HG03354 (cell line): ENCODE data around the gene THOC5.
"Not testable (repeated sequence)": the region's sequence is repeated elsewhere in the genome, so short reads cannot be mapped to it uniquely, and the experiment has no call there.

Experiments
- ATAC-seq: cut with Tn5 transposase; IDR thresholded peaks from one replicate; pipeline ENCODE4 v1.9.1; 2021; ENCODE audit warnings: mild to moderate bottlenecking; ENCODE audit not compliant: unreplicated experiment, poor library complexity, severe bottlenecking

THOC5 gene

DNA sequence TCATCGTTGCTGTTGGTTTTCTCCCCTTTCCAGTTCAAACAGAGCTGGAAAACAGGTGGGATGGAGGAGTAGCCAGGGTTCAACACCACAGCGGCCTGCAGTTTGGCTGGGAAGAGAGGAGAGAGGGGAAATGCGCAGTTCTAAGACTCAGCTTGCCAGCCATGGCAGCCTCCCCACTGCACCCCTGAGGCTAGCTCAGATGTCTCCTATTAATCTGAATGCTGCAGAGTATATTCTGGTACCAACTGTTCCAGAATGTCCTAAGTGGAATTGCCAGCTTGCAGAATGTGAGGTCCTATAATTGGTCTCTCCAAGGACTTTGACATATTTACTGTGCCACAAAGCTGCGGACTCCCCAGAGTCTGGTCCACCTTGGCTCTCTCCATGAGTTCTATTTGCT is 41.5 kb downstream of the THOC5 start:
- ATAC-seq, result no peak

GRCh38 chr22:29511126-29511862 is 42.3 kb downstream of the THOC5 start:
- no peak for ATAC-seq

DNA sequence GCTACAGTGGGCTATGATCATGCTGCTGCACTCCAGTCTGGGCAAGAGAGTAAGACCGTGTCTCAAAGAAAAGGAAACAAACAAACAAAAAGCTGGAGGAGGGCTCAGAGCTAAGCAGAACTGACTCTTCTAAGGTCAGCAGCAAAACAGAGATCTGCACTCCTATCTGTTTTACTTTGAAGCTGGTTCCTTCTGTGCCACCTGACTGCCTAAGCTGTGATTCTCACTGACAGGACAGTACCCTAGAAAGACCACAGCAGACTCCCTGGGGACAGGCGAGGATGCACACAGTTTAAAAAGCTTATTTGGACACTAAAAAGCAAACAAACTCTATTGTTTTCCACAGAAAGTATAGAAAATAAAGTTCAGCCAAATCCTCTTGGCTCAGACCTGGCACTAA is 43.0 kb downstream of the THOC5 start:
- no peak for ATAC-seq

DNA sequence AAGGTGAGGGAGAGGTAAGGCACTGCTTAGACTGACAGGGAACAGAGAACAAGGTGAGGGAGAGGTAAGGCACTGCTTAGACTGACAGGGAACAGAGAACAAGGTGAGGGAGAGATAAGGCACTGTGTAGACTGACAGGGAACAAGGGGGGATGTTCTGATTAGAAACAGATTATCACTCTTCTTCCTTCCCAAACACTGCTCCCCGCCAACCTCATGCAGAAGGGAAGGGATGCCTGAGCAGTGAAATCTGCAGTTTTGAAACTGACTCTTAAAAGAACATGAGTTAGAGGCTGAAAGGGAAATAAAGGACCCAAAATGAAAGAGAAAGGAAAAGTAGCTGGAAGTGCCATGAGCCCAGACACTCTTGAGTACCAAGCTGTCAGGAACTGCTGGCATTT is 43.7 kb downstream of the THOC5 start:
- no peak for ATAC-seq

DNA sequence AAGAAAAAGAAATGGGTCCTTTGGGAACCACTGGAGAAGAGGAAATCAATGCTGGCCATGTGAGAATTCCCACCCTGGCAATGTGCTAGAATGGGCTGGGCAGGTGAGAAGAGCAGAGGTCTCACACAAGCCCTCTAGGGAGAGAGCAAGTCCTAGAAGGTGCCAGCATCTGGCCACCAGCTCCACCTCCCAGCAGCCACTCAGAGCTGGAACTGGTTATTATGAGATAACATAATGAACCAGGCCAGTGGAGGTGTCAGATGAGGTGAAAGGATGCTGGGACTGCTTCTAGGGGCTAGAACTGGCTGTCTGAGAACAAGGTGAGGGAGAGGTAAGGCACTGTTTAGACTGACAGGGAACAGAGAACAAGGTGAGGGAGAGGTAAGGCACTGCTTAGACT is 44.3 kb downstream of the THOC5 start:
- no peak for ATAC-seq

DNA sequence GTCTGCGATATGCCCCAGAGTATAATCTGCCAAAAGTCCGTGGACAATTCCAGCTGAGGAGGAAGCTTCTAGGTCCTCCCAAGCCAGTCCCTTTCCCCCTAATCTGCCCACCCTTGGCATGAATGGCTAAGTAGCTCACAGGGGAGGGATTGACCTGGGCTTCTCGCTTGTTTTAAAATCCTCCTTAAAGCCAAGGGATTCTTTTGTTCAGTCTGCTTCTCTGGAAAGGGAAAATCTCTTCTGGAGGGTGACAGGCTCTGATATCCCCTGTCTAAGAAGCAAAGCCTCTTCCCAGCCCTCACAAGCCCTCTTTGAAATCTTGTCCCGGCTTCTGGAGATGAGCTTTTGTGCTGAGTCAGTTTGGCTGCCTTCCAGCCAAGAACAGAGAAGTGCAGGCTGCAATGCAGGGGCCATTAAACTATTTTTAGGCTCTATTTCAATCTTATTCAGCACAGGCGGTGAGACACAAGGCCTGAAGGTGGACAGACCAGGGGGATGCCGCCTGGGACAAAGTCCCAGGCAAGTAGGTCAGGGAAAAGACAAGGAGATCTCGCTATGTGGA is 49.7 kb downstream of the THOC5 start:
- no peak for ATAC-seq

- ATAC-seq, result no peak
Measured at GRCh38 chr22:29499852-29500251, 53.7 kb downstream of the THOC5 start.

GRCh38 chr22:29493636-29494035 is 59.9 kb downstream of the THOC5 start:
- ATAC-seq, result no peak

- ATAC-seq, result no peak
Measured at GRCh38 chr22:29491012-29491411, 62.5 kb downstream of the THOC5 start.

- not testable (repeated sequence) for ATAC-seq
Measured at GRCh38 chr22:29489127-29489780, 64.3 kb downstream of the THOC5 start.

DNA sequence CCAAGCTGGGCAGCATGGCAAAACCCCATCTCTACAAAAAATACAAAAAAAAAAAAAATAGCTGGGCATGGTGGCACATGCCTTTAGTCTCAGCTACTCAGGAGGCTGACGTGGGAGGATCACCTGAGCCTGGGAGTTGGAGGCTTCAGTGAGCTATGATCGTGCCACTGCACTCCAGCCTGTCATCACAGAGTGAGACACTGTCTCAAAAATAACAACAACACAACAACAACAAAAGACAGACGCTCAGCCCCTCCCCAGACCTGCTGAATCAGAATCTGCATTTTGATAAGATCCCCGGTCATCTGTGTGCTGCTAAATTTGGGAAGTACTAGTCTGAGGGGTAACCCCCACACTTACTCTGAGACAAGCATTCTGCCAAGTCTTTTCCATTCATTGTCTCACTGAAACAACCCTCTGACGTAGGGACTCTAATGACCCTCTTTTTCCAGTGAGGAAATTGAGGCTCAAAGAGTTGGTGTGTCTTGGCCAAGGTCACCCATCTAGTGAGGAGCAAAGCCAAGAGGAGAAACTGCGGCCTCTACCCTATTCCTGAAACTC is 66.1 kb downstream of the THOC5 start:
- ATAC-seq, result no peak

GRCh38 chr22:29485448-29485847 is 68.1 kb downstream of the THOC5 start:
- no peak for ATAC-seq

- ATAC-seq, result no peak
Measured at GRCh38 chr22:29484642-29485041, 68.9 kb downstream of the THOC5 start.

- no peak for ATAC-seq
Measured at GRCh38 chr22:29483254-29483653, 70.3 kb downstream of the THOC5 start.

- ATAC-seq, result no peak
Measured at GRCh38 chr22:29482726-29483125, 70.8 kb downstream of the THOC5 start.

DNA sequence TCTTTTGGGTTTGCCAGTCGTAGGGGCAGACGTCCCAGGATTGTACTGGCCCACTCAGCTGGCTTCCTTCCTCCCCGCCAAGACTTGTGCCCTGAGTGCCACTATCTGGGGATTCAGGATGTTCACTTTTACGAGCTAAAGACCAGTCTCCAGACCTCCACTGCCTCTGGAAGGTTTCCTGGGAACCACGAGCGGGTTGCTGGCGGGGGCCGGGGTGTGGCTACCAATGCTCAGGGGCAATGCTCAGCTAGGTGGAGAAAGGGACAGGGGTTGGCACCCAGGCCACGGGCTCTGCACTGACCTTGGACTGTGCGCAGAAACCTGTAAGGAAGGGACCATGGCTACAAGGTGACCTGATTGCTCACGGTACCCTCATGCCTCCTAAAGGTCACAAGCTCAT is 71.3 kb downstream of the THOC5 start:
- ATAC-seq, result no peak

DNA sequence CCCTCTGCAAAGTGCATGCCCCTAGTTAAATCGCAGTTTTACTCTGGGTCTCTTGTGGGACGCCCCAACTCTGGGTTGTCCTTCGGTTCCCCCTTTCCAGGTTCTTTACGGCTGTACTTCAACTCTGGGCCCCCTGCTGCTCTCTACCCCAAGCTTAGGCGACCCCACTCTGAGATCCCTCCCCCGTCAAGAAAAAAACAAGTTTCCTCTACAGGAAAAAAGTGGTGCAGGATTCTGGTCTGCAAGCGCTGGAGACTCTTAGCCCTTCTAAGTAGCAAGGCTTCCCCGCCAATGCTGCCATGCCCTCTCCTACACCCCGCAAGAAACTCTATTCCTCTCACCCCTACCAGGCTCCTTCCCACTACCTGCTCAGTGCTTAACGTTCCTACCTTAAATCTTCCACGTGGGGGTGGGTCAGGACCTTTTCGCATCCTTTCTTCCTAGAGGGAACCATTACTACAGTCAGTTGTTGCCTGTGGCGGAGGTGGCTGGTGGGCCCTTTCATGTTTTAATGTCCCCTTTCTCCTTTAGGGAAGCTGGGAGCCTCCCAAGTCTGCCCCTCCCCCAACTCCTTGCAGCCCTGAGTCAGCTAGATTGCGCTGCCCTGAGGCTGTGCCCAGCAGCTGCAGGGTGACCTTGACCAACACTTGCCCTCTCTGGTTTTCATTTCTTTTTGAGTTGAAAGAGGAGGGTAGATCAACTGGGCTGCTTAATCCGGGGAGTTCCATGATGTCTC is 72.1 kb downstream of the THOC5 start:
- no peak for ATAC-seq

- ATAC-seq, result no peak
Measured at GRCh38 chr22:29480512-29481264, 72.9 kb downstream of the THOC5 start.

DNA sequence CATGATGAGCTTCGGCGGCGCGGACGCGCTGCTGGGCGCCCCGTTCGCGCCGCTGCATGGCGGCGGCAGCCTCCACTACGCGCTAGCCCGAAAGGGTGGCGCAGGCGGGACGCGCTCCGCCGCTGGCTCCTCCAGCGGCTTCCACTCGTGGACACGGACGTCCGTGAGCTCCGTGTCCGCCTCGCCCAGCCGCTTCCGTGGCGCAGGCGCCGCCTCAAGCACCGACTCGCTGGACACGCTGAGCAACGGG is 73.4 kb downstream of the THOC5 start:
- ATAC-seq, result no peak
